CD4-positive, alpha-beta T cell treated with Interleukin-6 at 100 ng/mL for 8 hours (primary cell): ENCODE results near the gene SLITRK2.

Source experiments
- DNase-seq: peaks from one replicate; pipeline ENCODE4 v3.0.0-alpha.2; 2020; ENCODE audit warnings: mixed read lengths, low spot score

Gene SLITRK2

DNA sequence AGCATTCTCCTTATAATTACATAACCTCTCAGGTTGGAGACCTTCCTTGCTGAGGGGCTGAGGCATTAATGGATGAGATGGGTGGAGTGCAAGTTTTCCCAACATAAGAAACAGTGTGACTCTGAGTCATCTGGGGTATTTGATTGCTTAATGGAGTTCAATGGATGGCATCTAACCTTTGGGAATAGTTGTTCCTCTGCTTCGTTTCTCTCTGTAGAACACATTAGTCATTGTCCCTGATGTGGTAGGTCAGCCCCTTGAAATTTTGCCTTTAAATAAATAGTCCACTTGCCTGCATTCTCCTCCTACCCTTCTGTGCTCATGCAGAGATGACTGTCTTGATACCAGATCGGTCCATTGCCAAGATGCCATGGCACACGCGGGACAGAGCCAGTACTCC, 38.6 kb downstream of the SLITRK2 start:
- no peak for DNase-seq

DNA sequence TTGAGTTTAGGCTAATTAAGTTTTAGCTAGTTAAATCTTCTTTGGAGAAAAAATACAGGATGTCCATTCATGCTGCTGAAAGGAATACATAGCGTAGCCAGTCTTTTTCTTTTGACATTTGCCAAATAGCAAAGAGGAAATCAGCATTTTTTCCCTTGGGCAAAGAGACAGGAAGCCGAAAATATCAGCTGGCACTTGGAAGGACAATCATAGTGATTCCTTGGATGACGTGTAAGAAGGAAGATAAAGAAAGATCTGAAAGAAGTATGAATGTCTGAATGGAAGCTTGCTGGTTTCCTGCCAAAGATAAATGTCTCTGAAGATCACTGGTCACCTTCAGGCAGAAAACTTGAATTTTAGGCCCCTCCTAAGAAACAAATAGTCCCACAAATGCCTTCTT, 44.2 kb downstream of the SLITRK2 start:
- DNase-seq, result no peak

DNA sequence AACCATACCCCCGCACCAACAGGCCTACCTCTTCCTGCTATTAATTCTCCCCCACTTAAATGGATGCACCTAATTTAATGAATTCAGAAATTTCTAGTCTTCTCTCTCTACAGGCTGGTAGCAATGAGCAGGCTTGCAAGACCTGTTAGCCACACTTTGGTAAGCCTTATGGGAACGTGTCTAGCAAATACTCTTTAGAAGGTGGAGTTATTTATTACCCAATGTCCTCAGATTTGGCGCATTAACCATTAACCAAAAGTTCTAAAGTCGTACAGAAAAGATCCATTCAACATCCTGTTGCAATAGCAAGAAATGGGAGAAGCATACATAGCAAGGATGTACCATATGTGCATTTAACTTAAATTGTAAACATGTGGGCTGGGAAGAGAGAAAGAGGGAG, 47.5 kb downstream of the SLITRK2 start:
- DNase-seq, result no peak
